HG02973 (cell line): ENCODE results near the gene C9orf40.

Source experiments
- ATAC-seq: cut with Tn5 transposase; IDR thresholded peaks from one replicate; pipeline ENCODE4 v1.9.1; 2021; ENCODE audit warnings: moderate library complexity; ENCODE audit not compliant: unreplicated experiment

Gene C9orf40

DNA sequence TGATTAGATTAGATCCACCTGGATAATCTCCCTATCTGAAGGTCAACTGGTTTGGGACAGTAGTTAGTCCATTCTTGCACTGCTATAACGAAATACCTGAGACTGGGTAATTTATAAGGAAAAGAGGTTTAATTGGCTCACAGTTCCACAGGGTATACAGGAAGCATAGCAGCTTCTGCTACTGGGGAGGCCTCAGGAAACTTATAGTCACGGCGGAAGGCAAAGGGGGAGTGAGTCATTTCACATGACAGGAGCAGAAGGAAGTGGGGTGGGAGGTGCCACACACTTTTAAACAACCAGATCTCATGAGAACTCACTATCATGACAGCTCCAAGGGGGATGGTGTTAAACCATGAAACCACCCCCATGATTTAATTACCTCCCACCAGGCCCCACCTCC lies 9.9 kb downstream of the C9orf40 start:
- ATAC-seq = no peak

DNA sequence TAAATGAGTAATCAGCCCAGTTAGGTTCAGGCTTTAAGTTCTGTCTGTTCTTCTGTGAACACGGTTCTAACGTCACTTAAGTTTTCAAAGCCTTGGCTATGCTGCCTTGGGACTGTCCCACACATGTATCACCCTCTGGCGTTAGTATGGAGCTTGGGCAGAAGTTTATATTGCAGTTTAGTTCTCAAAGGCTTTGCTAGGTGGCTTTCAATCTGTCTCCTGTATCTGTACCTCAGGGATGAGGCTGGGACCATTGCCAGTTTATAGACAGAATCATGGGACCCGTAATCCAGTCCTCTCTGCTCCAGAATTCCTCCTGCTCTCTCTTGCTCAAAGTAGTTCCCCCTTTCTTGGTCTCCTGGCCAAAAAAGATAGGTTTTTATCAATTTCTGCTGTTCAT lies 12.1 kb downstream of the C9orf40 start:
- ATAC-seq = no peak

DNA sequence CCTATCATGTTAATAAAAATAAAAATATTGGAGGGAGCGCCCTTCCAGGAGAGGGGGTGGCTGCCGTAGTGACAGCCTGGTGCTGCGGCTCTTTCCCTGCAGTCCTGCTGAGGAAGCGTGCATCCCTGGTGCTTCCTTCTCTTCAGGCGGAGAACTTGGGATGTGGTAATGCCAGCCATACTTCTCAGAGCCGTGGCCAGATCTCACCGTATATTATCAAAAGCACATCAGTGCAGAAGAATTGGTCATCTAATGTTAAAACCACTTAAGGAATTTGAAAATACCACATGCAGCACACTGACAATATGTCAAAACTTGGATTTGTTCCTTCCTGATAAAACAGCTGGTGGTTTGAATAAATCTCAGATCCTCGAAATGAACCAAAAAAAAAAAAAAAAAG lies 17.7 kb downstream of the C9orf40 start:
- ATAC-seq = no peak

DNA sequence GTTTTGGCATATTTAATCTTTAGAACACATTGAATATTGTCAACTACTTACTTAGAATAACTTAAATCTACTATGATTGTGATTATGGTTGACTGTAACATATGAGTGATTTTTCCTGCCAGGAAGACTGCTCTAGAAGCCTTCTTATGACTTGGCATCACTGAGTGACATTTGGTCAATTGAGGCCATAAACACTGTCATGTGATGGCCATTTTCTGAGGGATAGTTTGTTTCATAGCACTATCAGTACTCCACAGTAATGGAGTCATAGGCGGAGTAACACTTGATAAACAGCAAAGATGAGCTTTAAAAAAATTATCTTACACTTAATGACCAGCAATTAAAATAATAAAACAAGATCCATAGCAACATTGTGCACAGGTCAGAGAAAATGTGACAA lies 31.0 kb downstream of the C9orf40 start:
- no peak for ATAC-seq

DNA sequence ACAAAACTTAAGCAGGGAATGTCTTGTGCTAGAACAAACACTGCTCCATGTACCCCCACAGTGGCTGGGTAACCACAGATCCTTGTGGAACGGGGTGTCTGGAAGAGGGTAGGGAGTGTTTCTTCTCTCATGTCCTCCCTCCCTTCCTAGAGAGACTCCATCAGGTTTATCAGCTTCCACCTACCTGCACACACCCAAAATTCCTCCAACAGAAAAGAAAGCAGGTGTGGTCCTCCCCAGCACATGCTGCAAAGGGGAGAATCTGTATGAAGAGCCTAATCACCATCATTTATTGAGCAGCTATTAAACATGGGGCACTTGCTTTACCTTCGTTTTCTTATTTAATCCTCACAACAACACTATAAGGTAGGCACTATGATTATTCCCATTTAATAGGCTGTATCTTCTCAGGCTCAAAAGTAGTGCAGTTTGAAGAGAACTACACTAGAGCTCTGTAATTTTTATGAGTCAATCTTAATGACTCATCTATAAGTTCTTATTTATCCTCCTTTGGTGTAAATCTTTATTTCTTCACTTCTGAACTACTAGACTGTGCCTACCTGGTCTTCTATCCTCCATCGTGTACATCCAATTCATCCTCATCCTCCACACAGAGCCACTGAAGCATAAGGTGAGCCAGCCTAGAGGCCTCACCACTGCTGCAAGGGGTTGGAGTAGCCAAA lies 31.6 kb downstream of the C9orf40 start:
- ATAC-seq = no peak

DNA sequence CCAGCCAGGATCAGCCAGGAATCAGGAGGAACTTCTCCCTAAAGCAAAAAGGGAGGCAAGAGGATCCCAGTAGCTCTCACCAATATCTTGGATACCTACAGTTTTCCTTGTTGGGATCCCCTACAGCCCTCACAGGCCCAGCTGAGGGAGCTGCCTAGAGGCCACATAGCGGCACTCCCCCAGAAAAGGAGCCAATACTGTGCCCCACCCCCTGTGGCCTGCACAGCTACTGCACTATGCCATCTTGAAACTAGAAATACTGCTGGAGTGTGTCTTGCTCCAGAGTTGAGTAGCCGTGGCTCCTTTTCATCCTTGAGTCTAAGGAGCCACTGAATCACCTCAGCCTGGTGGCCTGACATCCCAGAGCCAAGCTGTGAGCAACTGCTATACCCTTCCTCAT lies 42.7 kb downstream of the C9orf40 start:
- ATAC-seq = no peak

DNA sequence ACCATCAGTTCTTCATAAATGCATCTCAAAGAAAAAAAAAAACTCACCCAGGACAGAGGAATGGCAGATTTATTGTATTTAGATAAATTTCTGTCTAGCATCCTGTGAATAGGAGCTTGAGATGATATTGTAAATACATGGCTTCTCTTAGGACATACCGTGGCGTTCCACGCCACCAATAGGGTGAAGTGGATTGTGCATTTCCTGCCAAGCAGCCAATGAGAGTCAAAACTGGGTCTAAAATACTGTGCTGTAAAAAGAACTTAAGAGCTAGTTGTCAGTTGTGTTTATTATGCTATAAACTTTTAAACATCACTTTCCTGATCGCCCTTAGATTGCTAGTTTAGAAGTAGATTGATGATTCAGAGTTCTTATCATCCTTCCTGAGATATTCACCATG lies 44.0 kb downstream of the C9orf40 start:
- ATAC-seq = no peak

DNA sequence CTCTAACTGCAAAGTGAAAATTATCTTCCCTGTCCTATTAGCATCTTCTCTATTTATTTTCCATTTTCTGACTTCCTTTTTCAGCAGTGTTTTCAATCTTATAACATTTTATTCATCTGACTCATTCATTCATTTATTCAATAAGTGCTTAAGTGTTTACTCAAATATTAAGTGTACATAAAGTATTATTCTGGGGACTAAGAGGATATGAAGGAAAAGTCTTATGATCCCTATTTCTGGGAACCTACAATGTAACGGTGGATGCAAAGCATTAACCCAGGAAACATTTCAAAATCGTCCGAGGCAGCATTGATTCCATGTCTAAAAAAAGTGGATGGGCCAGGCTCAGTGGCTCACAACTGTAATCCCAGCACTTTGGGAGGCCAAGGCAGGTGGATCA lies 45.6 kb downstream of the C9orf40 start:
- no peak for ATAC-seq

DNA sequence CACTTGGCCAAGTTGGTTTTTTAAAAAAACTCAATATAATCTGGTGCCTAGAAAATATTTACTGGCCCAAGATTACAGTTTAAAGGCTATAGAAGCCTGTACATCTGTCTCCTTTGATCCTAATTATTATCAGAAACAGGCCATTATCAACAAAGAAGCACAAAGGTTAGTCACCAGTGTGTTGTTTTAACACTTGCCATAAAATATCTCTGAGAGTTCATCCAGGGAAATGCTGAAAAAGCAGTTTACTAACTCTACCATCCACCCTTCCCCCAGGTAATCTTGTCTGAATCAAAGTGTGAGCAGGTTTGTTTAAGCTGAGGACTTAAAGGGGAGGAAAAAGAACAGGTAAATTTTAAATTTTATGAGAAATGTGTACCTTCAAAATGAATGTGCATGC lies 51.7 kb downstream of the C9orf40 start:
- ATAC-seq = no peak
